Thyroid gland (tissue), 4 donors: Measurements from ENCODE around the gene SPATA20. TPM values are rescaled to one million over a fixed set of nuclear protein-coding genes. Genes with fewer than 3 reads are reported as not detected.

Source experiments
- DNase-seq, 2 donors: peaks; one replicate each; pipeline ENCODE4 v3.0.0-alpha.2; 2019
- H3K27ac ChIP-seq, 3 donors: fragments of 200-600 bp; sonication (generic); 1 replicate in 2 of 3; 2 replicates in 1 of 3; pipeline ENCODE4 v1.5.1; 2016 to 2019; ENCODE audit warnings: mild to moderate bottlenecking in 1 of 3, moderate library complexity in 1 of 3
- H3K27me3 ChIP-seq: fragments of 200-600 bp; sonication (generic); one replicate; pipeline ENCODE4 v1.5.1; 2019
- H3K36me3 ChIP-seq, 2 donors: fragments of 200-600 bp; sonication (generic); one replicate each; pipeline ENCODE4 v1.5.1; 2016 to 2019
- H3K4me1 ChIP-seq, 2 donors: fragments of 200-600 bp; sonication (generic); one replicate each; pipeline ENCODE4 v1.5.1; 2017 to 2019
- H3K4me3 ChIP-seq, 3 donors: fragments of 200-600 bp; sonication (generic); replicated peaks in 1 of 3; 1 replicate in 2 of 3; 2 replicates in 1 of 3; pipeline ENCODE4 v1.5.1; 2016; ENCODE audit warnings: mild to moderate bottlenecking in 1 of 3
- H3K9me3 ChIP-seq: fragments of 200-600 bp; sonication (generic); one replicate; pipeline ENCODE4 v1.5.1; 2017
- CTCF ChIP-seq, 6 experiments: fragments of 200-600 bp in 3 of 6; fragments of 450-650 bp in 3 of 6; sonication (generic) in 3 of 6; IDR thresholded peaks; one replicate each; pipeline ENCODE4 v1.5.1; 2016 to 2019; ENCODE audit warnings: antibody characterized with exemption in 6 of 6, mild to moderate bottlenecking in 2 of 6, inconsistent platforms in 1 of 6, moderate library complexity in 1 of 6
- POLR2A ChIP-seq, 2 donors: fragments of 450-650 bp; IDR thresholded peaks; one replicate each; pipeline ENCODE4 v1.6.1; 2017; ENCODE audit warnings: antibody characterized with exemption in 2 of 2, mild to moderate bottlenecking in 2 of 2, moderate library complexity in 1 of 2
- WGBS, 2 donors: methylation state at CpG; one replicate each; pipeline ENCODE4 v1.1.5; 2017; 5-methylcytosine and 5-hydroxymethylcytosine counted together
- intact Hi-C: fragments of 100-400 bp; cut with DNase I; formaldehyde crosslinking; loops from one replicate; pipeline ENCODE4 v1.15.1; 2023
- total RNA-seq, 4 donors: library from RNA; depleted of rRNA; stranded (reverse); fragments of >200 nt; gene quantifications; one replicate each; pipeline ENCODE4 v1.2.3, GENCODE V29; 2016

The SPATA20 gene
- total RNA-seq, 4 donors from 2014 or later: 94.9 to 177 (median 125) TPM

GRCh38 chr17:50587571-50587970 is 40.6 kb downstream of the SPATA20 start:
- intact Hi-C loops: no loop called here
- H3K9me3 ChIP-seq: no peaks in the 10 kb centered on the region
- 29 to 44% methylated on average over 9 of the region's 9 CpGs for WGBS, 2 donors

GRCh38 chr17:50588391-50589049 is 41.5 kb downstream of the SPATA20 start:
- intact Hi-C loops: no loop called here
- Histone ChIP-seq H3K9me3 (no peaks in the 10 kb centered on the region), H3K27ac (peak overlapping the region; percentile 37 to 89 (median 80)), H3K4me1 (peaks cover 50 to 75% of the 10 kb centered on the region in 2 donors), H3K36me3 (no peaks in the 10 kb centered on the region), H3K4me3 (no peak overlapping the region), H3K27me3 (no peaks in the 10 kb centered on the region)
- DNase-seq: peak; percentile 92 to 95
- whole genome bisulfite sequencing, 2 donors: 17 to 27% methylated on average over 12 to 18 of the region's 18 CpGs
- TF ChIP-seq POLR2A (IDR thresholded peaks at IDR 0.05): no peak
- no peak for TF ChIP-seq CTCF (IDR thresholded peaks at IDR 0.05)

More at GRCh38 chr17:50587571-50587970, 40.6 kb downstream of the SPATA20 start:
- no peaks in the 10 kb centered on the region for H3K36me3 ChIP-seq
- peaks cover 44 to 66% of the 10 kb centered on the region in 2 donors for H3K4me1 ChIP-seq
- H3K4me3 ChIP-seq: no peak overlapping the region
- no peaks in the 10 kb centered on the region for H3K27me3 ChIP-seq
- DNase-seq: peak; percentile 64 to 67
- no peak for TF ChIP-seq POLR2A (IDR thresholded peaks at IDR 0.05)
- peak overlapping the region; percentile 43 to 89 (median 80) for H3K27ac ChIP-seq

GRCh38 chr17:50589095-50589705 is 42.2 kb downstream of the SPATA20 start:
- no peaks in the 10 kb centered on the region for H3K36me3 ChIP-seq
- no peak overlapping the region for H3K4me3 ChIP-seq
- H3K27me3 ChIP-seq: no peaks in the 10 kb centered on the region
- TF ChIP-seq CTCF (IDR thresholded peaks at IDR 0.05) (no peak), POLR2A (IDR thresholded peaks at IDR 0.05) (peak in 1 of 2 donors; percentile 7)
- H3K27ac ChIP-seq: peak overlapping the region; percentile 40 to 89 (median 80)
- 14% methylated on average over 8 to 10 of the region's 10 CpGs for WGBS, 2 donors
- peak; percentile 97 to 98 for DNase-seq
- intact Hi-C loops: no loop called here
- H3K4me1 ChIP-seq: peaks cover 52 to 80% of the 10 kb centered on the region in 2 donors
- no peaks in the 10 kb centered on the region for H3K9me3 ChIP-seq

- no peak for DNase-seq
- no peak overlapping the region for H3K4me3 ChIP-seq
- 79 to 92% methylated on average over 10 to 17 of the region's 24 CpGs for WGBS, 2 donors
- intact Hi-C loops: no loop called here
- TF ChIP-seq POLR2A (IDR thresholded peaks at IDR 0.05): no peak
- no peak for TF ChIP-seq CTCF (IDR thresholded peaks at IDR 0.05)
- H3K4me1 ChIP-seq: peaks cover 45 to 66% of the 10 kb centered on the region in 2 donors
- H3K9me3 ChIP-seq: no peaks in the 10 kb centered on the region
- no peaks in the 10 kb centered on the region for H3K36me3 ChIP-seq
- H3K27me3 ChIP-seq: no peaks in the 10 kb centered on the region
- H3K27ac ChIP-seq: peak overlapping the region; percentile 19 to 89 (median 80)
Observed at GRCh38 chr17:50590946-50591737, 44.2 kb downstream of the SPATA20 start.

- DNase-seq: peak; percentile 76 to 90
- WGBS, 2 donors: 20 to 25% methylated on average over 2 to 9 of the region's 10 CpGs
Observed at GRCh38 chr17:50593321-50593720, 46.3 kb downstream of the SPATA20 start.

More at GRCh38 chr17:50593321-50593720, 46.3 kb downstream of the SPATA20 start:
- H3K4me3 ChIP-seq: no peak overlapping the region
- H3K27me3 ChIP-seq: no peaks in the 10 kb centered on the region
- peaks cover 30 to 46% of the 10 kb centered on the region in 2 donors for H3K4me1 ChIP-seq
- intact Hi-C loops: no loop called here
- no peaks in the 10 kb centered on the region for H3K36me3 ChIP-seq
- H3K27ac ChIP-seq: no peak overlapping the region
- TF ChIP-seq POLR2A (IDR thresholded peaks at IDR 0.05) (no peak), CTCF (IDR thresholded peaks at IDR 0.05) (no peak)
- no peaks in the 10 kb centered on the region for H3K9me3 ChIP-seq
